Hepatocyte (in vitro differentiated cells): ENCODE data around the gene GPR39.

Source experiments
- CTCF ChIP-seq: fragments of 200-600 bp; sonication (generic); IDR thresholded peaks from 2 replicates; pipeline ENCODE4 v1.5.1; 2016; ENCODE audit warnings: antibody characterized with exemption, mild to moderate bottlenecking; ENCODE audit not compliant: poor library complexity
- EZH2 ChIP-seq: fragments of 200-600 bp; sonication (generic); IDR thresholded peaks from 2 replicates; pipeline ENCODE4 v1.6.1; 2016; ENCODE audit warnings: antibody characterized with exemption, mild to moderate bottlenecking, borderline replicate concordance

GRCh38 chr2:132620115-132620514 lies 203.5 kb downstream of the GPR39 start:
- TF ChIP-seq CTCF (no peak), EZH2 (no peak)
